ENCODE measurements around the gene CCP110.

GRCh38 chr16:19598805-19599510, 75.2 kb downstream of the CCP110 start:
- TF ChIP-seq CTCF (IDR thresholded peaks at IDR 0.05), result no peak
- no peak for TF ChIP-seq EZH2 (IDR thresholded peaks at IDR 0.05)
